ENCODE measurements around the gene YIPF4.
"Not testable (repeated sequence)": the region's sequence is repeated elsewhere in the genome, so short reads cannot be mapped to it uniquely, and the experiment has no call there.

The YIPF4 gene

DNA sequence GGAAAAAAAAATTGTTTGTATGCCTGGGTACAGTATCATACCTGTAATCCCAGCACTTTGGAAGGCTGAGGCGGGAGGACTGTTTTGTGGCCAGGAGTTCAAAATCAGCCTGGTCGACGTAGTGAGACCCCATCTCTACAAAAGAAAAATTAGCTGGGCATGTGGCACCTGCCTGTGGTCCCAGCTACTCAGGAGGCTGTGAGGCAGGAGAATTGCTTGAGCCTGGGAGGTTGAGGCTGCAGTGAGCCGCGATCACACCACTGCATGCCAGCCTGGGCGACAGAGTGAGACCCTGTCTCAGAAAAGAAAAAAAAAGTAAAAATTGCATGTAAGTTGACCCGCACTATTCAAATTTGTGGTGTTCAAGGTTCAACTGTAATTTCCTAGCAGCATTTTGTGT lies 32.9 kb downstream of the YIPF4 start:
- TF ChIP-seq, protein P1, sequence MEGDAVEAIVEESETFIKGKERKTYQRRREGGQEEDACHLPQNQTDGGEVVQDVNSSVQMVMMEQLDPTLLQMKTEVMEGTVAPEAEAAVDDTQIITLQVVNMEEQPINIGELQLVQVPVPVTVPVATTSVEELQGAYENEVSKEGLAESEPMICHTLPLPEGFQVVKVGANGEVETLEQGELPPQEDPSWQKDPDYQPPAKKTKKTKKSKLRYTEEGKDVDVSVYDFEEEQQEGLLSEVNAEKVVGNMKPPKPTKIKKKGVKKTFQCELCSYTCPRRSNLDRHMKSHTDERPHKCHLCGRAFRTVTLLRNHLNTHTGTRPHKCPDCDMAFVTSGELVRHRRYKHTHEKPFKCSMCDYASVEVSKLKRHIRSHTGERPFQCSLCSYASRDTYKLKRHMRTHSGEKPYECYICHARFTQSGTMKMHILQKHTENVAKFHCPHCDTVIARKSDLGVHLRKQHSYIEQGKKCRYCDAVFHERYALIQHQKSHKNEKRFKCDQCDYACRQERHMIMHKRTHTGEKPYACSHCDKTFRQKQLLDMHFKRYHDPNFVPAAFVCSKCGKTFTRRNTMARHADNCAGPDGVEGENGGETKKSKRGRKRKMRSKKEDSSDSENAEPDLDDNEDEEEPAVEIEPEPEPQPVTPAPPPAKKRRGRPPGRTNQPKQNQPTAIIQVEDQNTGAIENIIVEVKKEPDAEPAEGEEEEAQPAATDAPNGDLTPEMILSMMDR (IDR thresholded peaks at IDR 0.05; ENCODE audit: extremely low read depth, insufficient read depth, missing control alignments), result no peak
- DNase-seq (ENCODE audit: low spot score), result no peak
- in situ Hi-C loops (cut with MboI; ENCODE audit: low pct_unique_long_range_greater_than_20kb, low sequenced_read_pairs, unreplicated experiment), result no loop called here

GRCh38 chr2:32314886-32315285 lies 37.2 kb downstream of the YIPF4 start:
- no peak for DNase-seq (ENCODE audit: low spot score)
- in situ Hi-C loops (cut with MboI; ENCODE audit: low pct_unique_long_range_greater_than_20kb, low sequenced_read_pairs, unreplicated experiment), result no loop called here
- TF ChIP-seq, protein P1 (IDR thresholded peaks at IDR 0.05; ENCODE audit: extremely low read depth, insufficient read depth, missing control alignments), result no peak

DNA sequence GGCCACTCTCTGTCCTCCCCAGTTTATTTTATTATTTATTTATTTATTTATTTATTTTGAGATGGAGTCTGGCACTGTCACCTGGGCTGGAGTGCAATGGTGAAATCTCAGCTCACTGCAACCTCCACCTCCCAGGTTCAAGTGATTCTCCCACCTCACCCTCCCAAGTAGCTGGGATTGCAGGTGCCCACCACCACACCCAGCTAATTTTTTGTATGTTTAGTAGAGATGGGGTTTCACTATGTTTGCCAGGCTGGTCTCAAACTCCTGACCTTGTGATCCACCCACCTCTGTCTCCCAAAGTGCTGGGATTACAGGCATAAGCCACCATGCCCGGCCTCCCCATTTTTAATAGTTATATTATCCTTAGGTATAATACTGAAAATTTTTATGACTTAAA lies 51.0 kb downstream of the YIPF4 start:
- in situ Hi-C loops (cut with MboI; ENCODE audit: low pct_unique_long_range_greater_than_20kb, low sequenced_read_pairs, unreplicated experiment); DNase-seq (ENCODE audit: low spot score): not testable (repeated sequence)

GRCh38 chr2:32329180-32329980 lies 51.7 kb downstream of the YIPF4 start:
- in situ Hi-C loops (cut with MboI; ENCODE audit: low pct_unique_long_range_greater_than_20kb, low sequenced_read_pairs, unreplicated experiment), result not testable (repeated sequence)

GRCh38 chr2:32330136-32330535 lies 52.4 kb downstream of the YIPF4 start:
- TF ChIP-seq, protein P1 (IDR thresholded peaks at IDR 0.05; ENCODE audit: extremely low read depth, insufficient read depth, missing control alignments), result no peak
- in situ Hi-C loops (cut with MboI; ENCODE audit: low pct_unique_long_range_greater_than_20kb, low sequenced_read_pairs, unreplicated experiment), result no loop called here
- no peak for DNase-seq (ENCODE audit: low spot score)

More at GRCh38 chr2:32329180-32329980, 51.7 kb downstream of the YIPF4 start:
- not testable (repeated sequence) for DNase-seq (ENCODE audit: low spot score)

DNA sequence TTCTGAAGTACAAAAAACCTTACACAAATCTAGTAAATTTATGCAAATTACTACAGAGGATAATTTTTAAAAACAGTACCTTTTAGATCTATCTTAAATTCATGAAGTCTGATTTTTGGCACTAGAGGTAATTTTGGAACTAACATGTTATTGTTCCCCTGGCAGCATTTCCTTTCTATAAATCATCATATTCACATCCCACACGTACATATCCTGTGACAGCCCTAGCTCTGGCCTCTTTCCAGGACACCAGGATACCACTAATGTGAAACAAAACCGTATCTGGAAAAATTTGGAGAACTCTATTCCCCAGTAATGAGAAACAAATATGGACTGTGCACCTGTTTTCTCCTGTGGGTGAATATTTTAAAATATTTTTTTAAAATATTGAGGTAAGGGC lies 65.1 kb downstream of the YIPF4 start:
- no peak for DNase-seq (ENCODE audit: low spot score)
- TF ChIP-seq, protein P1 (IDR thresholded peaks at IDR 0.05; ENCODE audit: extremely low read depth, insufficient read depth, missing control alignments), result no peak
- in situ Hi-C loops (cut with MboI; ENCODE audit: low pct_unique_long_range_greater_than_20kb, low sequenced_read_pairs, unreplicated experiment), result no loop called here

- in situ Hi-C loops (cut with MboI; ENCODE audit: low pct_unique_long_range_greater_than_20kb, low sequenced_read_pairs, unreplicated experiment), result not testable (repeated sequence)
Measured at GRCh38 chr2:32350797-32351196, 73.1 kb downstream of the YIPF4 start.

DNA sequence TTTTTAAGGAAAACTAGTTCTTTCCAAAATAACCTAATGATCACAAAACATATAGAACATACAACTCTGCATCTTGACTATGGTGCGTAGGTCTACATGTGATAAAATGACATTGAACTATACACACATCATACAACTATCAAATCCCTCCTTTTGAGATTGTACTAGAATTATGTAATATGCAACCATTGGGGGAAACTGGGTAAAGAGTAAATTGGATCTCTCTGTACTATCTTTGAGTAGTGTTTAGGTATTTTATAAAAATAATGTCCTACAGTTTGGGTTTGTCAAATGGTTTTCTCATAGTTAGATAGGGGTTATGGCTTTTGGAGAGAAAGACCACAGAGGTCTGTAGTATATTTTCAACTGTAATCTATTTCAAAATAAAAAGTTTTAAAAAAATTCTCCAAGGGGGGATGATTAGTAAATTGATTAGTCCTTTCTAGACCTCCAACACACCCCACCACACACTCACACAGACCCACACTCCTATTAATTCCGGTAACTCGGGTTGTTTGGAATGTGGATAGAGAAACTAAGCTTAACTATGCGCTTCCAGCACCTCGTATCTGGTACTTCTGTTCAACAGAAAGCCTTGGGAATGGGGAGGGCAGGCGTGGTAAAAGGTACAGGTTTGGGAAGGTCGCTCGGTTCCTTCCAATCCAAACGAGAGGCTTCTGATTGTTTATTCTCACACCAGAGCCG lies 78.4 kb downstream of the YIPF4 start:
- TF ChIP-seq, protein P1 (IDR thresholded peaks at IDR 0.05; ENCODE audit: extremely low read depth, insufficient read depth, missing control alignments), result no peak
- DNase-seq (ENCODE audit: low spot score), result no peak
- in situ Hi-C loops (cut with MboI; ENCODE audit: low pct_unique_long_range_greater_than_20kb, low sequenced_read_pairs, unreplicated experiment), result no loop called here

More at GRCh38 chr2:32350797-32351196, 73.1 kb downstream of the YIPF4 start:
- DNase-seq (ENCODE audit: low spot score), result not testable (repeated sequence)
